K562 (cell line): ENCODE measurements around the gene PTPRG. TPM values are rescaled to one million over a fixed set of nuclear protein-coding genes. Genes with fewer than 3 reads are reported as not detected.

Experiments
- ATF6 ChIP-seq: sonication (generic); formaldehyde crosslinking; IDR thresholded peaks from 2 replicates; pipeline ENCODE4 v1.4.0; 2020; ENCODE audit warnings: mild to moderate bottlenecking, missing genetic modification reagents
- CBX3 ChIP-seq, 2 experiments: IDR thresholded peaks; 1 replicate in 1 of 2; 2 replicates in 1 of 2; pipeline ENCODE4 v1.6.1; 2012; ENCODE audit warnings: inconsistent platforms in 2 of 2, low read length in 2 of 2, borderline replicate concordance in 1 of 2, control low read depth in 1 of 2
- EP400 ChIP-seq: fragments of 450-650 bp; IDR thresholded peaks from 2 replicates; pipeline ENCODE4 v1.6.1; 2017; ENCODE audit warnings: antibody characterized with exemption, mild to moderate bottlenecking, moderate library complexity
- IFI16 ChIP-seq: fragments of 250-450 bp; sonication (Bioruptor Pico); IDR thresholded peaks from 2 replicates; pipeline ENCODE4 v2.1.2; 2022; ENCODE audit warnings: mild to moderate bottlenecking, inconsistent platforms
- L3MBTL2 ChIP-seq: fragments of 450-650 bp; IDR thresholded peaks from 2 replicates; pipeline ENCODE4 v1.6.1; 2016; ENCODE audit warnings: mild to moderate bottlenecking, moderate library complexity
- MAZ ChIP-seq, 2 experiments: fragments of 450-650 bp in 1 of 2; sonication (generic) in 1 of 2; formaldehyde crosslinking; IDR thresholded peaks in 1 of 2; conservative IDR thresholded peaks in 1 of 2; 2 replicates each; pipeline versions ENCODE4 v1.4.0 to v1.5.0; 2020; ENCODE audit warnings: mild to moderate bottlenecking in 1 of 2, missing genetic modification reagents in 1 of 2
- NR2C2 ChIP-seq, 2 experiments: fragments of 200-800 bp in 1 of 2; sonication (Bioruptor generic) in 1 of 2; sonication (generic) in 1 of 2; formaldehyde crosslinking in 1 of 2; IDR thresholded peaks; 2 replicates each; pipeline versions ENCODE4 v1.6.1 to v1.8.0; 2016 to 2022; ENCODE audit warnings: mild to moderate bottlenecking in 1 of 2, missing compliant biosample characterization in 1 of 2, missing genetic modification characterization in 1 of 2, missing genetic modification reagents in 1 of 2
- PATZ1 ChIP-seq: fragments of 250-450 bp; sonication (Bioruptor Pico); IDR thresholded peaks from 2 replicates; pipeline ENCODE4 v1.5.0; 2020; ENCODE audit warnings: mild to moderate bottlenecking, borderline replicate concordance
- THRAP3 ChIP-seq: fragments of 450-650 bp; IDR thresholded peaks from 2 replicates; pipeline ENCODE4 v1.6.1; 2016; ENCODE audit warnings: mild to moderate bottlenecking, inconsistent platforms, borderline replicate concordance
- TRIM24 ChIP-seq, 2 experiments: fragments of 450-650 bp; IDR thresholded peaks; 2 replicates each; pipeline ENCODE4 v1.6.1; 2016
- ZNF561 ChIP-seq: fragments of 450-650 bp; formaldehyde crosslinking; conservative IDR thresholded peaks from 2 replicates; pipeline ENCODE4 v1.4.0; 2020; ENCODE audit warnings: mild to moderate bottlenecking, moderate library complexity
- polyA plus RNA-seq, 8 experiments: library from polyadenylated mRNA; depleted of rRNA in 4 of 8; stranded (reverse) in 5 of 8; unstranded in 3 of 8; fragments of >200 nt; fragmentation: Nextera tagmentation in 2 of 8; fragmentation: Illumina TruSeq in 1 of 8; extraction: Ambion mirVana in 2 of 8; extraction: Trizol in 1 of 8; gene quantifications; 2 replicates each; pipeline versions ENCODE4 v1.2.1 to v1.2.3, GENCODE V29; 2011 to 2014; ENCODE audit warnings: inconsistent platforms in 1 of 8, missing spikeins in 1 of 8
- total RNA-seq, 7 experiments: library from RNA; depleted of rRNA in 6 of 7; stranded (reverse); fragments of >200 nt in 6 of 7; fragmentation: Illumina TruSeq in 2 of 7; extraction: Trizol in 2 of 7; gene quantifications; 2 replicates each; pipeline versions ENCODE4 v1.2.1 to v1.2.3, GENCODE V29; 2011 to 2021; ENCODE audit warnings: low replicate concordance in 1 of 7
- TF ChIP-seq, protein P1 (sequence below): fragments of 450-650 bp; IDR thresholded peaks from one replicate; pipeline ENCODE4 v1.6.1; 2018; ENCODE audit warnings: mild to moderate bottlenecking, moderate library complexity; ENCODE audit not compliant: partially characterized antibody
- TF ChIP-seq, protein P2 (sequence below), 2 experiments: fragments of 450-650 bp; conservative IDR thresholded peaks; 2 replicates each; pipeline ENCODE4 v1.6.1; 2017; ENCODE audit warnings: mild to moderate bottlenecking in 2 of 2, moderate library complexity in 2 of 2
- TF ChIP-seq, protein P3 (sequence below): sonication (generic); formaldehyde crosslinking; IDR thresholded peaks from 2 replicates; pipeline ENCODE4 v1.8.0; 2022; ENCODE audit warnings: mild to moderate bottlenecking, missing genetic modification reagents
- TF ChIP-seq, protein P4 (sequence below): sonication (generic); formaldehyde crosslinking; IDR thresholded peaks from 2 replicates; pipeline ENCODE4 v1.8.1; 2023; ENCODE audit warnings: mild to moderate bottlenecking, missing genetic modification reagents

The PTPRG gene
- total and polyA plus RNA-seq, 9 of the 15 experiments (the other 6 are each of a cell fraction or from before 2014, with no cell fraction given) = 0.16 TPM; not detected in 8

GRCh38 chr3:61877359-61878138 is 316.2 kb downstream of the PTPRG start (continued):
- TF ChIP-seq ATF6 (no peak), MAZ (CRISPR knock-in tag; conservative IDR thresholded peaks at IDR 0.05 in 1 of 2, IDR thresholded peaks at IDR 0.05 in 1 of 2) (no peak), THRAP3 (no peak), PATZ1 (CRISPR knock-in tag) (no peak), NR2C2 (CRISPR knock-in tag; IDR thresholded peaks at IDR 0.05) (no peak), NR2C2 (tag; IDR thresholded peaks at IDR 0.05) (peak; percentile 32; the same call in 1 of the 2 replicates), EP400 (peak; percentile 32; the same call in 1 of the 2 replicates), IFI16 (CRISPR knock-in tag) (no peak), L3MBTL2 (peak; percentile 58), ZNF561 (CRISPR knock-in tag) (no peak), CBX3 (IDR thresholded peaks at IDR 0.05; ENCODE audit: borderline replicate concordance in 1 of 2, low read length in 2 of 2) (no peak), TRIM24 (IDR thresholded peaks at IDR 0.05) (peak in 1 of 2 experiments; percentile 64; a peak in 1 of 4 replicates)
- TF ChIP-seq, protein P1, sequence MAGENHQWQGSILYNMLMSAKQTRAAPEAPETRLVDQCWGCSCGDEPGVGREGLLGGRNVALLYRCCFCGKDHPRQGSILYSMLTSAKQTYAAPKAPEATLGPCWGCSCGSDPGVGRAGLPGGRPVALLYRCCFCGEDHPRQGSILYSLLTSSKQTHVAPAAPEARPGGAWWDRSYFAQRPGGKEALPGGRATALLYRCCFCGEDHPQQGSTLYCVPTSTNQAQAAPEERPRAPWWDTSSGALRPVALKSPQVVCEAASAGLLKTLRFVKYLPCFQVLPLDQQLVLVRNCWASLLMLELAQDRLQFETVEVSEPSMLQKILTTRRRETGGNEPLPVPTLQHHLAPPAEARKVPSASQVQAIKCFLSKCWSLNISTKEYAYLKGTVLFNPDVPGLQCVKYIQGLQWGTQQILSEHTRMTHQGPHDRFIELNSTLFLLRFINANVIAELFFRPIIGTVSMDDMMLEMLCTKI = no peak
- TF ChIP-seq, protein P2, sequence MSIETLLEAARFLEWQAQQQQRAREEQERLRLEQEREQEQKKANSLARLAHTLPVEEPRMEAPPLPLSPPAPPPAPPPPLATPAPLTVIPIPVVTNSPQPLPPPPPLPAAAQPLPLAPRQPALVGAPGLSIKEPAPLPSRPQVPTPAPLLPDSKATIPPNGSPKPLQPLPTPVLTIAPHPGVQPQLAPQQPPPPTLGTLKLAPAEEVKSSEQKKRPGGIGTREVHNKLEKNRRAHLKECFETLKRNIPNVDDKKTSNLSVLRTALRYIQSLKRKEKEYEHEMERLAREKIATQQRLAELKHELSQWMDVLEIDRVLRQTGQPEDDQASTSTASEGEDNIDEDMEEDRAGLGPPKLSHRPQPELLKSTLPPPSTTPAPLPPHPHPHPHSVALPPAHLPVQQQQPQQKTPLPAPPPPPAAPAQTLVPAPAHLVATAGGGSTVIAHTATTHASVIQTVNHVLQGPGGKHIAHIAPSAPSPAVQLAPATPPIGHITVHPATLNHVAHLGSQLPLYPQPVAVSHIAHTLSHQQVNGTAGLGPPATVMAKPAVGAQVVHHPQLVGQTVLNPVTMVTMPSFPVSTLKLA (conservative IDR thresholded peaks at IDR 0.05) = no peak
- TF ChIP-seq, protein P3, sequence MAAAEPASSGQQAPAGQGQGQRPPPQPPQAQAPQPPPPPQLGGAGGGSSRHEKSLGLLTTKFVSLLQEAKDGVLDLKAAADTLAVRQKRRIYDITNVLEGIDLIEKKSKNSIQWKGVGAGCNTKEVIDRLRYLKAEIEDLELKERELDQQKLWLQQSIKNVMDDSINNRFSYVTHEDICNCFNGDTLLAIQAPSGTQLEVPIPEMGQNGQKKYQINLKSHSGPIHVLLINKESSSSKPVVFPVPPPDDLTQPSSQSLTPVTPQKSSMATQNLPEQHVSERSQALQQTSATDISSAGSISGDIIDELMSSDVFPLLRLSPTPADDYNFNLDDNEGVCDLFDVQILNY (CRISPR knock-in tag) = no peak
- TF ChIP-seq, protein P4, sequence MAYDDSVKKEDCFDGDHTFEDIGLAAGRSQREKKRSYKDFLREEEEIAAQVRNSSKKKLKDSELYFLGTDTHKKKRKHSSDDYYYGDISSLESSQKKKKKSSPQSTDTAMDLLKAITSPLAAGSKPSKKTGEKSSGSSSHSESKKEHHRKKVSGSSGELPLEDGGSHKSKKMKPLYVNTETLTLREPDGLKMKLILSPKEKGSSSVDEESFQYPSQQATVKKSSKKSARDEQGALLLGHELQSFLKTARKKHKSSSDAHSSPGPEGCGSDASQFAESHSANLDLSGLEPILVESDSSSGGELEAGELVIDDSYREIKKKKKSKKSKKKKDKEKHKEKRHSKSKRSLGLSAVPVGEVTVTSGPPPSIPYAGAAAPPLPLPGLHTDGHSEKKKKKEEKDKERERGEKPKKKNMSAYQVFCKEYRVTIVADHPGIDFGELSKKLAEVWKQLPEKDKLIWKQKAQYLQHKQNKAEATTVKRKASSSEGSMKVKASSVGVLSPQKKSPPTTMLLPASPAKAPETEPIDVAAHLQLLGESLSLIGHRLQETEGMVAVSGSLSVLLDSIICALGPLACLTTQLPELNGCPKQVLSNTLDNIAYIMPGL (CRISPR knock-in tag) = no peak
